Measurements from ENCODE around the gene LSS. TPM values are rescaled to one million over a fixed set of nuclear protein-coding genes. Genes with fewer than 3 reads are reported as not detected.
A peak's percentile ranks its signal among the peaks of the same experiment; 100 is the strongest.

Gene LSS
- total and polyA plus RNA-seq, 2 of the 4 experiments (the other 2 are of a cell fraction), result 43.4 to 58.1 TPM

- ATAC-seq (ENCODE audit: low read depth) (no peak), DNase-seq (no peak)
- in situ Hi-C loops (cut with MboI; ENCODE audit: low sequenced_read_pairs) (no loop called here), dilution Hi-C loops (cut with HindIII; ENCODE audit: low sequenced_read_pairs, unreplicated experiment) (no loop called here), intact Hi-C loops (cut with micrococcal nuclease) (no loop called here)
- H2BK5ac ChIP-seq (ENCODE audit: low read depth, low read length, poor library complexity, severe bottlenecking), result no peak overlapping the region
- H2BK120ac ChIP-seq (ENCODE audit: low read depth, low read length), result no peak overlapping the region
- no peak overlapping the region for H2AK5ac ChIP-seq (ENCODE audit: low read depth, low read length)
- no peak overlapping the region for H3K9ac ChIP-seq (ENCODE audit: low read depth, low read length)
- H4K91ac ChIP-seq (ENCODE audit: insufficient read depth, low read depth, low read length), result no peak overlapping the region
- ChIA-PET CTCF (no interaction called here), POLR2A (ENCODE audit: unreplicated experiment) (no interaction called here)
- no peak overlapping the region for H2AFZ ChIP-seq (replicated peaks; ENCODE audit: low read length, poor library complexity)
- H2BK20ac ChIP-seq (ENCODE audit: low read depth, low read length), result no peak overlapping the region
- no peak overlapping the region for H3K56ac ChIP-seq (ENCODE audit: extremely low read depth, insufficient read depth, low read length)
- no peaks in the 10 kb centered on the region for H3K79me1 ChIP-seq (ENCODE audit: low read depth in 1 of 2, low read length in 2 of 2)
- no peak for TF ChIP-seq RAD21 (IDR thresholded peaks at IDR 0.05; ENCODE audit: low read length)
- TF ChIP-seq ELK1 (IDR thresholded peaks at IDR 0.05; ENCODE audit: borderline replicate concordance, low read depth, low read length), result no peak
- TF ChIP-seq CHD1 (IDR thresholded peaks at IDR 0.05; ENCODE audit: low read depth, low read length), result no peak
- H2AK9ac ChIP-seq (replicated peaks; ENCODE audit: low read depth, low read length, poor library complexity), result peak overlapping the region; percentile 65
- no TSS peak for BruUV-seq (replicated peaks)
- H2BK15ac ChIP-seq (ENCODE audit: low read depth, low read length), result no peak overlapping the region
- no peak overlapping the region for H3K18ac ChIP-seq (ENCODE audit: low read depth, low read length)
- H3K36me3 ChIP-seq (ENCODE audit: control insufficient read depth, insufficient read depth, low read length), result no peaks in the 10 kb centered on the region
- H4K5ac ChIP-seq (ENCODE audit: low read depth, low read length), result no peak overlapping the region
- no peak overlapping the region for H3K4ac ChIP-seq (ENCODE audit: low read depth, low read length)
- H3K23ac ChIP-seq (ENCODE audit: low read depth, low read length), result no peak overlapping the region
- 96% methylated on average over 16 of the region's 51 CpGs; no CpG with 5 or more reads in 1 of the 2 experiments for WGBS, 2 experiments (ENCODE audit: extremely low coverage in 2 of 2, insufficient read length in 1 of 2)
- H3K27ac ChIP-seq (ENCODE audit: insufficient read depth, low read length), result no peak overlapping the region
- H3K9me1 ChIP-seq (ENCODE audit: insufficient read depth, low read length), result no peaks in the 10 kb centered on the region
- no peaks in the 10 kb centered on the region for H3K27me3 ChIP-seq (ENCODE audit: control insufficient read depth, insufficient read depth, low read length)
- no peaks in the 10 kb centered on the region for H4K20me1 ChIP-seq (ENCODE audit: insufficient read depth, low read length)
- H3K9me3 ChIP-seq (ENCODE audit: control insufficient read depth, insufficient read depth, low read length), result no peaks in the 10 kb centered on the region
- 0 out of 2 replicates have a peak, but pooled peaks cover 2% of the 10 kb centered on the region for H3K4me1 ChIP-seq (ENCODE audit: control insufficient read depth, insufficient read depth, low read length)
- H4K8ac ChIP-seq (ENCODE audit: low read depth in 2 of 2, low read length in 2 of 2), result no peak overlapping the region
- H3K4me3 ChIP-seq (ENCODE audit: insufficient read depth, low read depth, low read length), result no peak overlapping the region
- H3K4me2 ChIP-seq (ENCODE audit: low read depth, low read length), result no peak overlapping the region
- no peak overlapping the region for H3K14ac ChIP-seq (replicated peaks; ENCODE audit: low read depth, low read length)
Measured at GRCh38 chr21:46145159-46145839, 83.3 kb downstream of the LSS start.
